ENCODE data around the gene MGAT5B.
"Not testable (repeated sequence)": the region's sequence is repeated elsewhere in the genome, so short reads cannot be mapped to it uniquely, and the experiment has no call there.

The MGAT5B gene

DNA sequence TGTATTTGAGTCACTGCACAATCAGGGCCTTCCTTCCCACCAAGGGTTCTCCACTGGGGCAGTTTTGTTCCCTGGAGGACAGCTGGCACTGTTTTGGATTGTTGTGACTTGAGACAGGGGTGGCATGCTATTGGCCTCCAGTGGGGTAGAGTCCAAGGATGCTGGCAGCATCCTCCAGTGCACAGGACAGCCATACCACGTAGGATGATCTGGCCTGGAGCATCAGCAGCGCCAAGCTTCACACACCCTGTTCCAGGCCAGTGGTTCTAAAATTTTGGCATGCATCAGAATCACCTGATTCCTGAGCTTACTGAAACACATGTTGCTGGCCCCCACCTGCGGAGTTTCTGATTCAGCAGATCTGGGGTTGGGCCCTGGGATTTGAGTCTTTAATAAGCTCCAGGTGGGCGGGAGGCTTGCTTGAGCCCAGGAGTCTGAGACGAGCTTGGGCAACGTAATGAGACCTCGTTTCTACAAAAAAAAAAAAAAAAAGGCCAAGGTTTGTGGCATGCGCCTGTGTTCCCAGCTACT is 83.2 kb downstream of the MGAT5B start:
- DNase-seq, result no peak
- ATAC-seq, result no peak

DNA sequence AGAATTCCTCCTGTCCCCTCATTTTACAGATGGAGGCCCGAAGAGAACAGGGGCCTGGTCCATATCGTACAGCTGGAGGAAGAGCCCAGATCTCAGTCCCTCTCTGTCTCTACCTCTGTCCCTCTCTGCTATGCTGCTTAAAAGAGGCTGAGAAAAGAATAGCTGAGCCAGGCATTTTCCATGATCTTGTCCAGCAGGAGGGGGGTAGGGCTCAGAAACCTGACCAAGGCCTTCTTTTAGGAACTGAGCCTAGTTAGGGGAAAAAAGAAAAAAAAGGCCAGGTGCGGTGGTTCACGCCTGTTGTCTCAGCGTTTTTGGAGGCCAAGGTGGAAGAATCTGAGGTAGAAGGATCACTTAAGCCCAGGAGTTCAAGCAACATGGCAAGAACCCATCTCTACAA is 84.2 kb downstream of the MGAT5B start:
- no peak for ATAC-seq

GRCh38 chr17:76953066-76953465 is 84.9 kb downstream of the MGAT5B start:
- no peak for ATAC-seq
- no peak for DNase-seq

More for the DNA sequence above, 84.2 kb downstream of the MGAT5B start:
- no peak for DNase-seq

- no peak for DNase-seq
- no peak for ATAC-seq
Observed at GRCh38 chr17:76953946-76954345, 85.7 kb downstream of the MGAT5B start.

GRCh38 chr17:76955191-76955590 is 87.0 kb downstream of the MGAT5B start:
- DNase-seq (no peak), ATAC-seq (no peak)

DNA sequence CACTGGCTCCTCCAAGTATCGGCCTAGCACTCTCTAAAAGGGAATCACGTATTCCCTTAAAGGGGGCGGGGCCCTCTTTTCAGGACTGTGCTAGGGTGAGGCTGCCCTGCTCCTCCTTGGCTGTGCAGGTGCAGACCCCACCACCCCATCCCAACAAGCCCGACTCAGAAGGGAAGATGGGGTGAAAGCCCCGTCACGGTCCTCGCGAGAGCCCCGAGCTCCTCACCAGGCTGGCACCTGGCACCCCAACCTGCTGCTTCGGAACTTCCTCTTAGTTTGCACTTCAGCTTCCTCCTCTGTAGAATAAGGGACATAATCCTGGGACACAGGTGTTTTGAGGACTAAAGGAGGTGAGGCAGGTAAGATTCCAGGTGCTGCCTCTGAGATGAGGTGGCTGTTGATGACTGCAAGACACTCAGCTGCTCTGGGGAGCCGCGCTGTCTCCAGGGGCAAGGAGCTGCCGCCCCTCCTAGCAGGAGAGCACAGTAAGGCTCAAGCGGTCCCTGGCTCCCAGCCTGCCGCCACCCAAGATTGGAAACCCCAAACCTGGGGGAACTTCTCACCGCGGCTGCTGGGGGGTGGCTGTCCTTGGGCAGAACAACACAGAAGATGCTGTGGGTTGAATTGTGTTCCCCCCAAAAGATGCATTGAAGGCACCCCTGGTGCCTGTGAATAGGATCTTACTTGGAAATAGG is 88.8 kb downstream of the MGAT5B start:
- no peak for DNase-seq
- ATAC-seq, result no peak

DNA sequence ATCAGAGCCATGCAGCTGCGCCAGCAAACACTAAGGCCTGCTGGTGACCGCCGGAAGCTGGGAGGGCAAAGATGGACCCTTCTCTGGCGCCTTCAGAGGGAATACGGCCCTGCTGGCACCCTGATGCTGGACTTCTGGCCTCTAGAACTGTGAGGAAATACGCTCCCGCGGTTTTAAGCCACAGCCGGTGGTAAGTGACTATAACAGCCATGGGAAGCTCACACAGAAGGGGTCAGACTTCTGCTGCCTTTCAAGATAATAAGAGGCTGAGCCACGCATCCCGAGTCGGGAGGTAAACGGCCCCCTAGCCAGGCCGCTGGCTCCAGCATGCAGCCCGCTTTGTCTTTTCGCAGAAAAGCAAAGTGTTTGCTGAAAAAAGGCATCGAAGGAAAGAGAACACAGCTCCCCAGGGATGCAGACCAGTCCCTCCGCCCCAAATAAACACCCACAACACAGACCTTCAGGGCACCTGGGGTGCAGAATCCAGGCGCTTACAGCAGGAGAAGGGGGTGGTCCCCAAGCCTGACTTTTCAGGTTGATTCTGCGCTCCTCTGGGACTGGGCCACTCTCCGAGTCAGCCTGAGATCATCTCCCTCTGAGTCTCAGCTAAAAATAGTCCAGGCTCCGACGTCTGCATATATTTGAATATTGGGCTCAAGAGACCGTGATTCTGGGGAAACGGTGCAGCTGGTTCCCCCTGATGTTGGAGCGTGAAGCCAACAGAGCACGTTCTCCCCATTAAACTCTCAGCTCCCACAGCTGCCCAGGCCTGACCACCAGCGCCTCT is 89.7 kb downstream of the MGAT5B start:
- no peak for DNase-seq
- no peak for ATAC-seq

DNA sequence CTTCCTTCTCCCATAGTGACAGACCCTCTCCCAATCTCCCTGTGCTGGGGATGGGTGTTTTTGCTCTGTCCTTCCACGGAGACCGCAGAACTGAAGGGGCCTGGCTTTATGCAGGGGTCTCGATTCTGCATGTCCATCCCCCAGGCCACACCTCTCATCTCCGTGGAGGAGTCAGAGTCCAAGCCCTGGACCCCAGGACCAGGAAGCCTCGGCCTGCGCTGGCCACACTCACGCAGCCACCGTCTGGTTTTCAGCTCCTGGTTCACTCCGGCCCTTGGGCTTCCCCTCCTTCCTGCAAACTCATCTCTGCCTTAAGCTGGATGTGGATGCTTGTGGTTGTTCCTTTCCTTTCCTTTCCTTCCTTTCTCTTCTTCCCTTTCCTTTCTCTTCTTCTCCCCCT is 90.8 kb downstream of the MGAT5B start:
- DNase-seq (no peak), ATAC-seq (no peak)

- DNase-seq (no peak), ATAC-seq (no peak)
Observed at GRCh38 chr17:76961869-76962268, 93.7 kb downstream of the MGAT5B start.

DNA sequence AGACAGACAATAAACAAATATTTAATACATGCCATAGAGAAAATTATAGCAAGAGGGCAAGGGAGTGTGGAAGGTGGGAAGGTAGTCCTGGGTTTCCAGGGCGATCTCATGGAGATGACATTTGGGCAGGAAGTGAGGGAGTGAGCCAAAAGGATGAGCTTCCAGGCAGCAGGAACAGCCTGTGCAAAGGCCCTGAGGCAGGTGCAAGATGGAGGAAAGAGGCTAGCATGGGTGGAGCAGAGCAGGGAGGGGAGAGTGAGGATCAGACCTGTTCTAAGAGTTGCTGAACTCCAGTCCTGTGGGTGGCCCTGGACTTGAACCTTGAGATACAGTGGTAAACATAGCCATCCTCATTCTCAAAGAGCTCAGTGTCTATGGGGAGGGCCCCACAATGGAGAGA is 94.7 kb downstream of the MGAT5B start:
- DNase-seq, result no peak

GRCh38 chr17:76966016-76966415 is 97.8 kb downstream of the MGAT5B start:
- no peak for ATAC-seq
- DNase-seq, result no peak

More for the DNA sequence above, 94.7 kb downstream of the MGAT5B start:
- no peak for ATAC-seq

DNA sequence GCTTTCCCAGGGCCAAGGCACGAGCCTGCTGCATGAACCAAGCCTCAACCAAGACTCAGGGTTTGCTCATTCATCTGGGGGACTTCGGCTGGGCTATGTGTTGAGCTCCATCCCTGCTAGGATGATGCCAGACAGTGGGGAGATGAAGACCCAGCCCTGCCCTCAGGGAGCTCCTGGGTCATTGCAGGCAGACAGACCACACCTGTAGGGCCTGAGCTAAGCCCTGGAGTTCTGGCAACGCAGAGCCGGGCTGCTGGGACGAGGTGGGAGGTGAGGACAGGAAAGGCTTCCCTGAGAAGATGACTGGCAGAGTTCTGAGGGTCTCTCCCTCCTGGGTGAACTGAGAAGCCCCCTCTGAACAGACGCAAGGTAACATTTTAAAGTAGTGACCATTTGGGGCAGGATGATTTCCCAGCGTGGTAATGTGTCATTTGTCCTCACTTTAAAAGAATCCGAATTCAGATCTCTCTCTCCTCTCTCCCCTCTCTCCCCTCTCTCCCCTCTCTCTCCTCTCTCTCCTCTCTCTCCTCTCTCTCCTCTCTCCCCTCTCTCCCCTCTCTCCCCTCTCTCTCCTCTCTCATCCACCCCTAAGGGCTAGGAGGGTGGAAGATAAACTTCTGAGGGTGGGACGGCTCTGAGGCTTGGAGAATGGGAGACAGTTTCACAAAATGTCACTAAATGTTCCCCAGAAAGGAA is 98.4 kb downstream of the MGAT5B start:
- no peak for ATAC-seq
- DNase-seq, result no peak

- ATAC-seq (no peak), DNase-seq (no peak)
Observed at GRCh38 chr17:76967762-76968161, 99.6 kb downstream of the MGAT5B start.

- ATAC-seq (peak; percentile 90), DNase-seq (peak; percentile 68)
Observed at GRCh38 chr17:76968707-76969597, 100.7 kb downstream of the MGAT5B start.

DNA sequence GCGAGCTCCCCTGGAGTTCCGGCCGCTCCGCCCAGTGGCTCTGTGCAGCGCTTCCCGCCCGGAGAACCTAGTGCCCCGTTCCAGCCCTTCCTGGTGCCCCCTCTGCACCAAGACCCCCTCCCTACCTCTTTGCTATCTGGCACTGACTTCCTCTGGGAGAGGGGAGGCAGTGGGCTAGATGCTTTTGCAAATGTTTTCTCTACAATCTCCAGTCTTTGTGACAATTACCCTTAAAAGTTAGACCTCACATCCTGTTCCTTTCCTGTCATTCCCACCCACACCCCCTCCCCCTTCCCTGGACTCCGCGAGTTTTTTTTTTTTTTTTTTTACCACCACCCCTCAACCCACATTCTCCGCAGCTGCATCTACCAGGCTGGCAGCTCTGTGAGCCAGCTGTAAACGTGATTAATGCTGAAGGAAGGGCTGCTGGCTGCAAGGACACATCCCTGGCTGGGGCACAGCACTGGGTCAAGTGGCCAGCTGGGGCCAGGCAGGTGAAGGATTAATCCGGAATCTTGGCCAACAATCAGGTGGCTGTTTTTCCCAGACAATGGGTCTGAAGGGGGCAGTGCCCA is 101.5 kb downstream of the MGAT5B start:
- no peak for DNase-seq
- no peak for ATAC-seq

DNA sequence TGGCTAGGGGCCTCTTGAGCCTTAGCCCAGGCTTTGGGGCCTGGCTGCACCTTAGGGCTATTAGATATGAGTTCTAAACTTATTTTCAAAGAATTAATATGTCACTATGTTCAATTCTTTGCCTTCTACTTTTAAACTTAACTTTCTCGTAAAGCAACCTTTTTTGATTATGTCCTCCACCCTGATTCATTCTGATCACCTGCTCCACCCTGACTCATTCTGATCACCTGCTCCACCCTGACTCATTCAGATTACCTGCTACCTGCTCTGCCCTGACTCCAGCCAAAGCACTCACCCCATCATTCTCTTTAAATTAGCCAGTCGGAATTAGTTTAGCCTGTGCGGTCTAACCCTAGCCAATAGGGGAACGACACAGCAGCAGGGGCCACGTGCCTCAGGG is 102.0 kb downstream of the MGAT5B start:
- ATAC-seq, DNase-seq: not testable (repeated sequence)

GRCh38 chr17:76972046-76972641 is 103.9 kb downstream of the MGAT5B start:
- ATAC-seq, result no peak
- DNase-seq, result no peak

DNA sequence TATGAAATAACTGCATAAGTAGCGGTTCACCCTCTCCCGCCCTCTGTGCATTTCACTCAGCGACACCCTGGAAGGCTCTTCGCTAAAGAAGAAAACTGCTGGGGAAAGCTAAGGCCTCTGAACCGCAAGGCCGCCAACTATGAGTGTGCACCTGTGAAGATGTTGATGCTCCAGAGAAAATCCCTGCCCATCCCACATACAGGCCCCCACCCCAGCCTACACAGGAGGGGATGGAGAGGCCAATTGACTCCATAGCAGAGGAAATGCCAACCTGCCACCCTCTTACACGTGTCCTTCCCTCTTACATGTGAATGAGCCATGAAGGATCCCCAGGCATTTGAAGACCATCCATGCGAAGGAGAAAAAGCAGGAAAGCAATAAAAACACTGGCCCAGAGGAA is 104.8 kb downstream of the MGAT5B start:
- DNase-seq (no peak), ATAC-seq (no peak)

DNA sequence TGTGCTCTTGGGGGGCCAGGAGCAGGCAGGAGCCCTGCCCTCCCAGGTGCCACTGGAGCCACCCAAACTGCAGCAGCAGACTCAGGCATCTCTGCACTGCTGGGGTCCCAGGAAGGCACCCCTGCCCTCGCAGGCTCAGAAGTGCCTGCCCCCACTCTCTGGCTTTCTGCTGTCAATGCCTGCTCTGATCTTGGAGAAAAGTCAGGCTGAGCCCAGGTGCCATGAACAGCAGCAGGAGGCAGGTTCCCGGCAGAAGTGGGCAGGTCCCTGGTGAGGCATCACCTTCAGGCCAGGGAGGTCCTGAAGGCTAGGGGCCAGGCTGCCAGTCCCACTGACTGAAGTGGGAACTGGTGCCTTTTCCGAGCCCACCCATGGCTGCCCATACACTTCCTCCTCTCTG is 106.5 kb downstream of the MGAT5B start:
- ATAC-seq, result no peak
- DNase-seq, result no peak

GRCh38 chr17:76978050-76978449 is 109.8 kb downstream of the MGAT5B start:
- not testable (repeated sequence) for DNase-seq, ATAC-seq

Measured in stimulated activated naive CD8-positive, alpha-beta T cell treated with anti-CD3 and anti-CD28 coated beads, Interleukin-15, Interleukin-2, amounts not matched to agents 100 U/mL and 50 U/mL, for 24 hours (primary cell).